NOMO-1 treated with DMSO at 0.1 percent for 48 hours (cell line): ENCODE results near the gene LMAN2L.

Experiments
- DNase-seq: peaks from one replicate; lab custom pipeline; 2025; ENCODE audit not compliant: unreplicated experiment; lab: John Stamatoyannopoulos, UW

Gene LMAN2L

GRCh38 chr2:96662360-96662759 is 77.5 kb downstream of the LMAN2L start:
- no peak for DNase-seq

- DNase-seq = no peak
Observed at GRCh38 chr2:96661324-96661723, 78.5 kb downstream of the LMAN2L start.

GRCh38 chr2:96656540-96656939 is 83.3 kb downstream of the LMAN2L start:
- peak; percentile 71 for DNase-seq
